Mesothelial cell of epicardium (in vitro differentiated cells): ENCODE measurements around the gene NTF4. TPM values are rescaled to one million over a fixed set of nuclear protein-coding genes. Genes with fewer than 3 reads are reported as not detected.
A peak's percentile ranks its signal among the peaks of the same experiment; 100 is the strongest.

Experiments used
- DNase-seq, 2 experiments: peaks; one replicate each; pipeline ENCODE4 v3.0.0; 2021; ENCODE audit warnings: low spot score in 2 of 2; ENCODE audit not compliant: unreplicated experiment in 2 of 2
- H3K27ac Mint-ChIP-seq: 2 replicates; pipeline ENCODE4 v1.8.0; 2021; ENCODE audit warnings: mixed read lengths
- H3K27me3 Mint-ChIP-seq: 2 replicates; pipeline ENCODE4 v1.8.0; 2021; ENCODE audit warnings: low read depth, mixed read lengths
- H3K36me3 Mint-ChIP-seq: 2 replicates; pipeline ENCODE4 v1.8.0; 2021; ENCODE audit warnings: mixed read lengths
- H3K4me1 Mint-ChIP-seq: 2 replicates; pipeline ENCODE4 v1.8.0; 2021; ENCODE audit warnings: mixed read lengths
- H3K4me3 Mint-ChIP-seq: 2 replicates; pipeline ENCODE4 v1.8.0; 2021; ENCODE audit warnings: mild to moderate bottlenecking, moderate library complexity, mixed read lengths
- H3K9me3 Mint-ChIP-seq: 2 replicates; pipeline ENCODE4 v1.8.0; 2021; ENCODE audit warnings: mixed read lengths
- CTCF ChIP-seq: fragments of 200-600 bp; sonication (generic); IDR thresholded peaks from one replicate; pipeline ENCODE4 v1.5.0; 2021; ENCODE audit warnings: antibody characterized with exemption; ENCODE audit not compliant: unreplicated experiment
- total RNA-seq: library from RNA; stranded (reverse); gene quantifications from 3 replicates; pipeline ENCODE4 v1.2.1, GENCODE V29; 2021

Gene NTF4, protein sequence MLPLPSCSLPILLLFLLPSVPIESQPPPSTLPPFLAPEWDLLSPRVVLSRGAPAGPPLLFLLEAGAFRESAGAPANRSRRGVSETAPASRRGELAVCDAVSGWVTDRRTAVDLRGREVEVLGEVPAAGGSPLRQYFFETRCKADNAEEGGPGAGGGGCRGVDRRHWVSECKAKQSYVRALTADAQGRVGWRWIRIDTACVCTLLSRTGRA
- total RNA-seq, result 48.5 to 50.8 TPM (median 49.6 TPM) in 3 replicates

- peaks cover 46% of the 10 kb centered on the region for H3K4me1 Mint-ChIP-seq
- H3K27me3 Mint-ChIP-seq, result peaks cover 7% of the 10 kb centered on the region
- no peaks in the 10 kb centered on the region for H3K9me3 Mint-ChIP-seq
- H3K4me3 Mint-ChIP-seq, result peak within 1 kb of the TSS; percentile 72
- H3K36me3 Mint-ChIP-seq, result peaks cover 4% of the 10 kb centered on the region
- peak; percentile 65 to 78 for DNase-seq
- no peak for TF ChIP-seq CTCF
- H3K27ac Mint-ChIP-seq, result peak within 1 kb of the TSS; percentile 92
Measured at GRCh38 chr19:49064768-49065611, at the start of gene NTF4. NTF4 (minus strand) TSS chr19:49064818; CDS start chr19:49061997, 2,821 bp downstream.

DNA sequence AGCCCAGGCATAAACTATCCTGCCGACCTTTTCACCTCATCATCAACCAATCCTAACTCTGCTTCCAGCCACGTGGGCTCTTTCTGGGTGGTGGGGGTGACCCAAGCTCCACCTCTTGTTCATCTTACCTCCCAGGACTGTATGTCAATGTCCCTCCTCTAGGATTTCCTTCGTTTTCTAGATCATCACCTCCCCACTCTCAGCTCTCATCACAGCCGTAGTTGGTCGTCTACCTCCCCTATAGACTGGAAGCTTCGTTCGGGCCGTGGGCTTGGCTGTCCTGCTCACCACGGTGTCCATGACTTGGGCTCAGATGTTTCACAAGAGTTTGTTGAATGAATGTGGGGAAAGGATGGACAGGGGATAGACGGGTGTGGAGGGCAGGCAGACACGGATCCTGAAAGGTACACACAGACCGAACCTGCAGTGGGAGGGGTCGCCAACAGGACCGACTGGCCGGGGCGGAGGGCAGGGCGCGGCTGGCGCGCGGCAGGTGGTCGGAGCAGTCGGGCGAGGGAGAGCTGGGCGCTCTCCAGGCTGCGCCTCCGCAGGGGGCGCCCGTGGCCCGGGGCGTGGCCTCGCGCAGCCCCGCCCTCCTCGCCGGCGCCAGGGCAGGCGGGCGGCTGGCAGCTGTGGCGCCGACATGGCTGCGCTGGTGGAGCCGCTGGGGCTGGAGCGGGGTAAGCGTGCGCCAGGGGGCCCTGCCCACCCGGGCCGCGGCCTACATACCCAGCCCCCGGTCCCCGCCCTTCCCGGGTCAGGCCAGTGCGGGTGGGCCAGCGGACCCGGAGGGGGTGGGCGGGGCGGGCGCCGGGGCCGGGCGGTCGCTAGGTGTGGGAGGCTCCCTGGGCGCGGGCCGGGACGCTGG is 49.4 kb upstream of the NTF4 start, which contains the start of gene LIN7B:
Gene LIN7B (plus strand): TSS at position 609 of the 868 bp plus-strand sequence. CDS start 35 bp downstream, at position 644.
- Mint-ChIP-seq H3K36me3 (peaks cover under 1% of the 10 kb centered on the region), H3K9me3 (no peaks in the 10 kb centered on the region), H3K4me3 (peak within 1 kb of the TSS; percentile 77), H3K27ac (peak within 1 kb of the TSS; percentile 80), H3K4me1 (peaks cover 29% of the 10 kb centered on the region), H3K27me3 (no peaks in the 10 kb centered on the region)
- DNase-seq, result peak; percentile 66 to 84
- TF ChIP-seq CTCF, result no peak

DNA sequence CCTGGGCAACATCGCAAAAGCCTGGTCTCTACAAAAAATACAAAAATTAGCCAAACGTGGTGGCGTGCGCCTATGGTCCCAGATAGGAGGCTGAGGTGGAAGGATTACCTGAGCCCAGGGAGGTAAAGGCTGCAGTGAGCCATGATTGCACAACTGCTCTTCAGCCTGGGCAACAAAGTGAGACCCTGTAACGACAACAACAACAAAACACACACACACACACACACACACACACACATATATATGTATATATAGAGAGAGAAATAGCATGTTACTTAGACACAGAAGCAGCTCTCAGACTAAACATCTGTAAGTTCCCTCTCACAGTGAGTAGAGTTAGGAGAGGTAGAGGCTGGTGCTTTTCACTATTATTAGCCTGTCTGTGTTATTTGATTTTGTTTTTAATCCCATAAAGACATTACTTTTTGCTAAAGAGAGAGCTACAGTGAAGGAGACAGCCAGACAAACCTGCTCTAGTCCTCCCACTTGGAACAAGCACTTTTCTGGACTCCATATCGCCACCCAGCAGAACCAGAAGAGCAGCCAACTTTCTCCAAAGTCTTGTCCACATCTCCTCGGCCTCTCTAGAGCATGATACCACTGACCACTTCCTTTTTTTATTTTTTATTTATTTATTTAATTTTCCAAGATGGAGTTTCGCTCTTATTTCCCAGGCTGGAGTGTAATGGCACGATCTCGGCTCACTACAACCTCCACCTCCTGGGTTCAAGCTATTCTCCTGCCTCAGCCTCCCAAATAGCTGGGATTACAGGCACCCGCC is 46.8 kb upstream of the NTF4 start:
- no peaks in the 10 kb centered on the region for H3K27me3 Mint-ChIP-seq
- peak overlapping the region; percentile 2 for H3K4me3 Mint-ChIP-seq

DNA sequence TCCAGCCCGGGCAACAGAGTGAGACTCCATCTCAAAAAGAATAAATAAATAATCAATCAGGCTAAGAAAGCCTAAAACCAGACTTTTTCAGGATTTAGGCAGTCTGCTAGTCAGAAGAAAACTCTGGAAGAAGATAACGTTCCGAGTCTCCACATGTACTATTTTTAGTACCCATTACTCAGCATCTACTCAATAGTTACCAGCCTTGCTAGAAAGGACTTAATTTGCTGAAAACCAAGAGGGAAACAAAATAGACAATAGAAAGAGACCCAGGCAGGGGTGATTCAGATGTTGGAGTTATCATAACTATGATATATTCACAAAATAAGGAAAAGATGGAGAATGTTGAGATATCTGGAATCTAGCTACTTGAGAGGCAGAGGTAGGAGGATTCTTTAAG is 45.9 kb upstream of the NTF4 start:
- Mint-ChIP-seq H3K9me3 (no peaks in the 10 kb centered on the region), H3K4me3 (no peak overlapping the region), H3K27me3 (no peaks in the 10 kb centered on the region), H3K27ac (no peak overlapping the region), H3K36me3 (peaks cover 12% of the 10 kb centered on the region), H3K4me1 (peaks cover 15% of the 10 kb centered on the region)
- DNase-seq, result no peak
- TF ChIP-seq CTCF, result no peak

More for the DNA sequence above, 46.8 kb upstream of the NTF4 start:
- Mint-ChIP-seq H3K36me3 (peaks cover 10% of the 10 kb centered on the region), H3K9me3 (no peaks in the 10 kb centered on the region), H3K4me1 (peaks cover 15% of the 10 kb centered on the region), H3K27ac (no peak overlapping the region)
- no peak for TF ChIP-seq CTCF
- DNase-seq, result no peak
